Calu3 (cell line): ENCODE measurements around the gene PMFBP1. TPM values are rescaled to one million over a fixed set of nuclear protein-coding genes. Genes with fewer than 3 reads are reported as not detected.

Experiments used
- BruUV-seq: library from RNA; stranded (reverse); fragments of 400-500 nt; replicated peaks from 2 replicates; lab custom pipeline; 2021; lab: Mats Ljungman, UMichigan
- CTCF ChIA-PET: fragments of 300-600 bp; sonication (Branson Sonifier 250); formaldehyde crosslinking; loops from one replicate; lab custom pipeline; 2022; ENCODE audit warnings: antibody characterized with exemption; lab: Charles Lee
- DNase-seq: peaks from one replicate; pipeline ENCODE4 v3.0.0; 2022
- H3K27ac Mint-ChIP-seq: one replicate; pipeline ENCODE4 v1.8.0; 2022; ENCODE audit warnings: mixed read lengths; ENCODE audit not compliant: unreplicated experiment
- H3K27me3 Mint-ChIP-seq: one replicate; pipeline ENCODE4 v1.8.0; 2022; ENCODE audit warnings: mixed read lengths; ENCODE audit not compliant: unreplicated experiment
- H3K36me3 Mint-ChIP-seq: one replicate; pipeline ENCODE4 v1.8.0; 2022; ENCODE audit warnings: mild to moderate bottlenecking, moderate library complexity, mixed read lengths; ENCODE audit not compliant: insufficient read depth, unreplicated experiment
- H3K4me1 Mint-ChIP-seq: one replicate; pipeline ENCODE4 v1.8.0; 2022; ENCODE audit warnings: mild to moderate bottlenecking, low read depth, mixed read lengths; ENCODE audit not compliant: unreplicated experiment
- H3K4me3 Mint-ChIP-seq: one replicate; pipeline ENCODE4 v1.8.0; 2022; ENCODE audit warnings: mild to moderate bottlenecking, low read depth, moderate library complexity, mixed read lengths; ENCODE audit not compliant: unreplicated experiment
- H3K9me3 Mint-ChIP-seq: one replicate; pipeline ENCODE4 v1.8.0; 2022; ENCODE audit warnings: low read depth, mixed read lengths; ENCODE audit not compliant: unreplicated experiment
- intact Hi-C: fragments of 100-400 bp; cut with micrococcal nuclease; formaldehyde crosslinking; loops from one replicate; pipeline ENCODE4 v1.10.0; 2022; ENCODE audit not compliant: unreplicated experiment
- total RNA-seq: library from RNA; stranded (reverse); gene quantifications from 2 replicates; pipeline ENCODE4 v1.2.3, GENCODE V29; 2022
- TF ChIP-seq, protein P1 (sequence below): fragments of 200-600 bp; IDR thresholded peaks from one replicate; pipeline ENCODE4 v1.8.0; 2022; ENCODE audit warnings: antibody characterized with exemption; ENCODE audit not compliant: unreplicated experiment

The PMFBP1 gene
- total RNA-seq, 1 experiment from 2014 or later: 8.5 TPM

DNA sequence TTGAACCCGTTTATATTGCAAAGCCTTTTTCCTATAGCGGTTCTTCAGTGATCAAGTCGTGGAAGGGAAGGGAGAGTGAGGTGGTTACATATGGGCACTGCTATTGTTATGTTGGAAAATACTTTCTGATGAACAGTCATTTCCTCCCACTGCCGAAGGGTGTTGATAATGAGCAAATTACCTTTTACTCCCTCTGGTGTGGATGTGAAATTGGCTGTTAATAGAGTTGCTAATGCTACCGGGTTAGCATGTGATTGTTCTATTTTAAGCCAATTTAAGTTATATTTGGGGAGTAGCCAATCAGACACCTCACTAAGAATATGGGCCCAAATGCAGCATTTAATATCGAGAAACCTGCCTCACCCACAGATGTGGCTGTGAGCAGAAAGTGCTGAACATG is 15.6 kb upstream of the PMFBP1 start:
- peaks cover 9% of the 10 kb centered on the region for H3K36me3 Mint-ChIP-seq
- intact Hi-C loops: no loop called here
- no peak overlapping the region for H3K27ac Mint-ChIP-seq
- no peak overlapping the region for H3K4me3 Mint-ChIP-seq
- no peaks in the 10 kb centered on the region for H3K27me3 Mint-ChIP-seq
- BruUV-seq: no TSS peak
- no peaks in the 10 kb centered on the region for H3K9me3 Mint-ChIP-seq
- DNase-seq: no peak
- TF ChIP-seq, protein P1, sequence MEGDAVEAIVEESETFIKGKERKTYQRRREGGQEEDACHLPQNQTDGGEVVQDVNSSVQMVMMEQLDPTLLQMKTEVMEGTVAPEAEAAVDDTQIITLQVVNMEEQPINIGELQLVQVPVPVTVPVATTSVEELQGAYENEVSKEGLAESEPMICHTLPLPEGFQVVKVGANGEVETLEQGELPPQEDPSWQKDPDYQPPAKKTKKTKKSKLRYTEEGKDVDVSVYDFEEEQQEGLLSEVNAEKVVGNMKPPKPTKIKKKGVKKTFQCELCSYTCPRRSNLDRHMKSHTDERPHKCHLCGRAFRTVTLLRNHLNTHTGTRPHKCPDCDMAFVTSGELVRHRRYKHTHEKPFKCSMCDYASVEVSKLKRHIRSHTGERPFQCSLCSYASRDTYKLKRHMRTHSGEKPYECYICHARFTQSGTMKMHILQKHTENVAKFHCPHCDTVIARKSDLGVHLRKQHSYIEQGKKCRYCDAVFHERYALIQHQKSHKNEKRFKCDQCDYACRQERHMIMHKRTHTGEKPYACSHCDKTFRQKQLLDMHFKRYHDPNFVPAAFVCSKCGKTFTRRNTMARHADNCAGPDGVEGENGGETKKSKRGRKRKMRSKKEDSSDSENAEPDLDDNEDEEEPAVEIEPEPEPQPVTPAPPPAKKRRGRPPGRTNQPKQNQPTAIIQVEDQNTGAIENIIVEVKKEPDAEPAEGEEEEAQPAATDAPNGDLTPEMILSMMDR: no peak
- peaks cover 19% of the 10 kb centered on the region for H3K4me1 Mint-ChIP-seq
- CTCF ChIA-PET: no interaction called here

DNA sequence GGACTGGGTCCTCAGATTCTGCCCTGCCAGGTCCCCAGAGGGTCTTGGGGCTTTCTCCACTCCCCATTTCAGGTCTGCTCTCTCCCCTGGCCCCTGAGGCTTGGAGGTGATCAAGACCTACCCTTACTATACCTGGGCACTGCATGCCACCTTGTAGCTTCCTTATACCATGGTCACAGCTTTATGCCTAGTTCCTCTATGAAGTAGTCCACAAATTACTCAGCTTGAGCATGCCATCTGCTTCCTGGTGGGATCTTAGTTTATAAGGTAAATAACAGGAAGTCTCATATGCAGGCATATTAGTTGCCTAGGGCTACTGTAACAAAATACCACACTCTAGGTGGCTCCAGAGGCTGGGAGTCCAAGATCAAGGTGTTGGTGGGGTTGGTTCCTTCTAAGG is 11.0 kb upstream of the PMFBP1 start:
- no peak overlapping the region for H3K27ac Mint-ChIP-seq
- H3K36me3 Mint-ChIP-seq: no peaks in the 10 kb centered on the region
- intact Hi-C loops: no loop called here
- TF ChIP-seq, protein P1: no peak
- no peak for DNase-seq
- no peaks in the 10 kb centered on the region for H3K4me1 Mint-ChIP-seq
- no peaks in the 10 kb centered on the region for H3K9me3 Mint-ChIP-seq
- no peak overlapping the region for H3K4me3 Mint-ChIP-seq
- CTCF ChIA-PET: no interaction called here
- no TSS peak for BruUV-seq
- H3K27me3 Mint-ChIP-seq: no peaks in the 10 kb centered on the region

DNA sequence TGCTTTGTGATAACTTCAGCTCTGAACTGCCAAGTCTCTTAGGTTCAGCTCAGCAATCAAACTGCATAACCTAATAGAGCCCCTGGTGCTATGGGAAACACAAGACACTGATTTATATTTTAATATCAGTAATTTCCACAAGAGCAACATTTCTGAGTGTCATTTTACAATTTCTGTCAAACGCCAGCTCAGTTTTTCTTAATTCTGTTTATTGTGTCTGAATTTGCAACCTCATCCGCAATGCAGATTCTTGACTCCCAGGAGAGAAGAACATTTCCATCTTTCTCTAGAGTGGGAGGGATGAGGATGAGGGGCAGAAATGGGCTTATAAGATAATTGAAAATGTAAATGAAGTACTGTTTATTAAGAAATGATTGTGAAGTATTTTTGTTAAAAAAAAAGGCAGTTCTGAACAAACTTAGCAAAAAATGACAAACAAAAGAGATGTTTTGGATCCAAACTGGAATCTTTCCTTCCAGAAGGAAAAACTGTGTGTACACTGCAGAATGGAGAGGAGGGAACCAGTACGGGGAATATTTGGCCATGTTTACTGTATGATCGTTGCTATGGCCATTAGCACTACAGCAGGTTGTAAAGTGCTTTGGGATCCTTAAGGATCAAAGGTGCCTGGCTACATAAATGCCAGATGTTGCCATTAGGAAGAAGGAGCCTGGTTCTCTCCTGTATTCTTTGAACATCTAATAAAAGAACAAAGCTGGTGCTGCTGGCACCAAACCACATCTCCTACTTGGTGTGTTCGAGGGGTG is 7.4 kb upstream of the PMFBP1 start:
- TF ChIP-seq, protein P1: no peak
- no peaks in the 10 kb centered on the region for H3K36me3 Mint-ChIP-seq
- CTCF ChIA-PET: interaction anchor here (0.5 kb wide), 1 partner anchor 50 kb away, joined by 3 read pairs; no protein-coding TSS in a partner anchor
- no TSS peak for BruUV-seq
- H3K27ac Mint-ChIP-seq: no peak overlapping the region
- H3K4me1 Mint-ChIP-seq: no peaks in the 10 kb centered on the region
- H3K4me3 Mint-ChIP-seq: no peak overlapping the region
- H3K9me3 Mint-ChIP-seq: no peaks in the 10 kb centered on the region
- no peak for DNase-seq
- peaks cover 16% of the 10 kb centered on the region for H3K27me3 Mint-ChIP-seq
- intact Hi-C loops: no loop called here

DNA sequence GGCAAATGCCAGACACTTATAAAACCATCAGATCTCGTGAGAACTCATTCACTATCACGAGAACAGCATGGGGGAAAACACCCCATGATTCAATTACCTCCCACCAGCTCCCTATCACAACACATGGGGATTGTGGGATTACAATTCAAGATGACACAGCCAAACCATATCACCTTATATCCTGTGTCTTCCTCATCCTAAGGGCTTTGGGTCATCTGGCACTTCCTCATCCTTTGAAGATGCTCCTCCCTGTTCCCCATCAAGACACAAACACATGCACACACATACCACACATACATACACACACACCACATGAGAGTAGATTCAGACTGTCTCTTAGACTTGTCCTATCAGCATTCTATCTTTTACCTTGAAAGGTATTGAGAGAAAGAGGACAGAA is 2.8 kb upstream of the PMFBP1 start:
- no peak overlapping the region for H3K27ac Mint-ChIP-seq
- CTCF ChIA-PET: no interaction called here
- intact Hi-C loops: no loop called here
- no peak overlapping the region for H3K4me3 Mint-ChIP-seq
- no peaks in the 10 kb centered on the region for H3K4me1 Mint-ChIP-seq
- no peak for DNase-seq
- TF ChIP-seq, protein P1: no peak
- BruUV-seq: no TSS peak
- H3K36me3 Mint-ChIP-seq: no peaks in the 10 kb centered on the region
- peaks cover 16% of the 10 kb centered on the region for H3K27me3 Mint-ChIP-seq
- H3K9me3 Mint-ChIP-seq: no peaks in the 10 kb centered on the region
